Measurements from ENCODE around the gene CCDC34.

The CCDC34 gene

DNA sequence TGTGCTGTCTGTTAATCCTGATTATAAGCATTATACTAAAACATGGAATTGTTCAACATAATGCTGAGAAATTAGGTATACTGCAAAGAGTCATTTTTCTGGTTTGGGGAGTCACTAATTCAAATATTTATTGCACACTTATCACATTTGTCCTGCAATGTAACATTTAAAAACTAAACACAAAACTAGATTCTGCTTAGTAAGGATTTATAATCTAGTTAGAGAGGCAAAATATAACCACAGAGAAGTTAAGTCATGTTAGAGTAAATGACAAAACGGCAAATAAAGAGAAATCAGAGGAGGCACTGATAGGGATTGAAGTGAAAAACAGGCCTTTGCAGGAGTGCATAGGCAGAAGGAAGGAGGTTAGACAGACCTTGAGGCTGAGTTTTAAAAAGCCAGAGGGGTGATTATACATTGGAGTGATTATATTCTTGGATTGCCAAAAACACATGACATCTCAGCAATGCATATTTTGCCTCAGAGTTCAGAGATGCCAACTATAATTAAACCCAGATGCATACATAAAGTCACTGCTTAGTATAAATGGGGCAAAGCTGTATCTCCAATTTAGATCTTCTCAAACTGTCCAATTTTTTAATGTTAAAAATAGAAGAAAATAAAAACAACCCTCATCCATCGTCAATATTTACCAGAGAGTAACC lies 49.7 kb downstream of the CCDC34 start:
- no peaks in the 10 kb centered on the region for H3K9me2 ChIP-seq (replicated peaks; ENCODE audit: insufficient read depth, low read length)
- H3F3A ChIP-seq (ENCODE audit: insufficient read depth, low read length), result no peaks in the 10 kb centered on the region
- no peaks in the 10 kb centered on the region for H4K20me1 ChIP-seq (ENCODE audit: insufficient read depth, low read length)
- H3K4me1 ChIP-seq (ENCODE audit: low read length), result no peaks in the 10 kb centered on the region
- TF ChIP-seq, protein P1, sequence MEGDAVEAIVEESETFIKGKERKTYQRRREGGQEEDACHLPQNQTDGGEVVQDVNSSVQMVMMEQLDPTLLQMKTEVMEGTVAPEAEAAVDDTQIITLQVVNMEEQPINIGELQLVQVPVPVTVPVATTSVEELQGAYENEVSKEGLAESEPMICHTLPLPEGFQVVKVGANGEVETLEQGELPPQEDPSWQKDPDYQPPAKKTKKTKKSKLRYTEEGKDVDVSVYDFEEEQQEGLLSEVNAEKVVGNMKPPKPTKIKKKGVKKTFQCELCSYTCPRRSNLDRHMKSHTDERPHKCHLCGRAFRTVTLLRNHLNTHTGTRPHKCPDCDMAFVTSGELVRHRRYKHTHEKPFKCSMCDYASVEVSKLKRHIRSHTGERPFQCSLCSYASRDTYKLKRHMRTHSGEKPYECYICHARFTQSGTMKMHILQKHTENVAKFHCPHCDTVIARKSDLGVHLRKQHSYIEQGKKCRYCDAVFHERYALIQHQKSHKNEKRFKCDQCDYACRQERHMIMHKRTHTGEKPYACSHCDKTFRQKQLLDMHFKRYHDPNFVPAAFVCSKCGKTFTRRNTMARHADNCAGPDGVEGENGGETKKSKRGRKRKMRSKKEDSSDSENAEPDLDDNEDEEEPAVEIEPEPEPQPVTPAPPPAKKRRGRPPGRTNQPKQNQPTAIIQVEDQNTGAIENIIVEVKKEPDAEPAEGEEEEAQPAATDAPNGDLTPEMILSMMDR (IDR thresholded peaks at IDR 0.05; ENCODE audit: low read length), result no peak
- TF ChIP-seq EZH2phosphoT487 (IDR thresholded peaks at IDR 0.05; ENCODE audit: low read length), result no peak
- TF ChIP-seq EZH2 (optimal IDR thresholded peaks at IDR 0.05; ENCODE audit: low read depth, low read length), result no peak
- no peaks in the 10 kb centered on the region for H3K27me3 ChIP-seq (replicated peaks; ENCODE audit: insufficient read depth, low read length)
- H3K9me3 ChIP-seq (replicated peaks; ENCODE audit: insufficient read depth, low read length), result no peaks in the 10 kb centered on the region
- H3K9ac ChIP-seq (ENCODE audit: low read length), result no peak overlapping the region
- H3K4me2 ChIP-seq (ENCODE audit: low read depth, low read length), result no peak overlapping the region
- H3K79me2 ChIP-seq (ENCODE audit: low read length), result no peaks in the 10 kb centered on the region
- DNase-seq, result no peak
- H3K36me3 ChIP-seq (replicated peaks; ENCODE audit: insufficient read depth, low read length), result no peaks in the 10 kb centered on the region
- no peak overlapping the region for H2AFZ ChIP-seq (ENCODE audit: low read length)
- no peak overlapping the region for H3K27ac ChIP-seq (ENCODE audit: low read length)
- no peak overlapping the region for H3K4me3 ChIP-seq (ENCODE audit: low read length)

DNA sequence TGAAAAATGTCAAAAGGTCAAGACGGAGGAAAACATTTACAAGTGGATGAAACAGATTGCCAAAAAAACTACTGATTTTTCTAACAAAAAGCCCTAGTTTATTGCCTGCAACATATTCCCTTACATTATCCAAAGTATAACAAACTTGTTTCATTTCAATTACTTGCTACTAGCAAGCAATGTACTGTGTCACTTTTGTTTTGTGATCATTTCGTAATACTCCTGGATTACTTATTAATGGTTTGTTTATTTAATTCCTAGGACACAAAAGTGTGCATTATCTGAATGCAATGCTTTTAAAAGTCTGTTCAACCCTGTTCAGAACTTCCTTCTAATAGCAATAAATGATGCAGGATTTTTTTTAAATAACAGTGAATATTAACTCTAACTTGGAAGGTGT lies 50.9 kb downstream of the CCDC34 start:
- Histone ChIP-seq H3K4me1 (ENCODE audit: low read length) (no peaks in the 10 kb centered on the region), H3K4me2 (ENCODE audit: low read depth, low read length) (no peak overlapping the region), H3K9me3 (replicated peaks; ENCODE audit: insufficient read depth, low read length) (no peaks in the 10 kb centered on the region), H3F3A (ENCODE audit: insufficient read depth, low read length) (no peaks in the 10 kb centered on the region), H2AFZ (ENCODE audit: low read length) (no peak overlapping the region), H3K4me3 (ENCODE audit: low read length) (no peak overlapping the region), H3K36me3 (replicated peaks; ENCODE audit: insufficient read depth, low read length) (no peaks in the 10 kb centered on the region), H3K9me2 (replicated peaks; ENCODE audit: insufficient read depth, low read length) (no peaks in the 10 kb centered on the region), H3K9ac (ENCODE audit: low read length) (no peak overlapping the region), H4K20me1 (ENCODE audit: insufficient read depth, low read length) (no peaks in the 10 kb centered on the region), H3K27ac (ENCODE audit: low read length) (no peak overlapping the region), H3K27me3 (replicated peaks; ENCODE audit: insufficient read depth, low read length) (no peaks in the 10 kb centered on the region), H3K79me2 (ENCODE audit: low read length) (no peaks in the 10 kb centered on the region)
- no peak for TF ChIP-seq EZH2phosphoT487 (IDR thresholded peaks at IDR 0.05; ENCODE audit: low read length)
- TF ChIP-seq, protein P1 (IDR thresholded peaks at IDR 0.05; ENCODE audit: low read length), result no peak
- no peak for DNase-seq

DNA sequence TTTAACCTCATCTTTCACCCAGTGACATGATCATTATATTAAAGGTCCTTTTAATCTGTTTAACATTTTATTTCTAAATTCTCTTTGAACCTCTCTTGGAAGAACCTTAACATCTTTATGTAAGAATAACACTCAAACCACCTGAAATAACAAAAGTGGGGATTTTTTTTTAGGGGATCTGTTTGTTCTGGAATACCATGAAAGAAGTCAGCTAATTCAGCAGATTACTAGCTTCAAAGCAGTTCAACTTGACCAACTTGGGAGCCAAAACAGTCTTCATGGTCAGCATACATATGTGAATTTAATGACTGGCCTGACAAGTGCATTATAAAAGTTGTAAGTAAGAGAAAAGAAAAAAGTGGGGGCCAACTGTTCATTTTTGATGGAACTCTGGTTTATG lies 52.3 kb downstream of the CCDC34 start:
- H3K27me3 ChIP-seq (replicated peaks; ENCODE audit: insufficient read depth, low read length), result no peaks in the 10 kb centered on the region
- no peaks in the 10 kb centered on the region for H3K36me3 ChIP-seq (replicated peaks; ENCODE audit: insufficient read depth, low read length)
- TF ChIP-seq, protein P1 (IDR thresholded peaks at IDR 0.05; ENCODE audit: low read length), result no peak
- TF ChIP-seq EZH2phosphoT487 (IDR thresholded peaks at IDR 0.05; ENCODE audit: low read length) (no peak), EZH2 (optimal IDR thresholded peaks at IDR 0.05; ENCODE audit: low read depth, low read length) (no peak)
- H3K27ac ChIP-seq (ENCODE audit: low read length), result no peak overlapping the region
- DNase-seq, result no peak
- H3K4me1 ChIP-seq (ENCODE audit: low read length), result no peaks in the 10 kb centered on the region
- H2AFZ ChIP-seq (ENCODE audit: low read length), result no peak overlapping the region
- no peaks in the 10 kb centered on the region for H3K9me2 ChIP-seq (replicated peaks; ENCODE audit: insufficient read depth, low read length)
- no peaks in the 10 kb centered on the region for H3K9me3 ChIP-seq (replicated peaks; ENCODE audit: insufficient read depth, low read length)
- H3K79me2 ChIP-seq (ENCODE audit: low read length), result no peaks in the 10 kb centered on the region
- H3K4me3 ChIP-seq (ENCODE audit: low read length), result no peak overlapping the region
- no peak overlapping the region for H3K4me2 ChIP-seq (ENCODE audit: low read depth, low read length)
- H3F3A ChIP-seq (ENCODE audit: insufficient read depth, low read length), result no peaks in the 10 kb centered on the region
- no peaks in the 10 kb centered on the region for H4K20me1 ChIP-seq (ENCODE audit: insufficient read depth, low read length)
- no peak overlapping the region for H3K9ac ChIP-seq (ENCODE audit: low read length)
